GM10847 (cell line): ENCODE results near the gene EEF1AKMT1.

Experiments
- POLR2A ChIP-seq: IDR thresholded peaks from 2 replicates; pipeline ENCODE4 v1.6.1; 2011; ENCODE audit not compliant: insufficient read length; ENCODE audit errors: extremely low read depth

EEF1AKMT1 gene

GRCh38 chr13:20789665-20790064 is 15.9 kb upstream of the EEF1AKMT1 start:
- no peak for TF ChIP-seq POLR2A

GRCh38 chr13:20788312-20788711 is 14.6 kb upstream of the EEF1AKMT1 start:
- no peak for TF ChIP-seq POLR2A

GRCh38 chr13:20787180-20787579 is 13.4 kb upstream of the EEF1AKMT1 start:
- no peak for TF ChIP-seq POLR2A

GRCh38 chr13:20782116-20782708 is 8.5 kb upstream of the EEF1AKMT1 start:
- TF ChIP-seq POLR2A, result no peak

- TF ChIP-seq POLR2A, result no peak
Observed at GRCh38 chr13:20780317-20780716, 6.6 kb upstream of the EEF1AKMT1 start.

GRCh38 chr13:20779405-20779804 is 5.6 kb upstream of the EEF1AKMT1 start:
- TF ChIP-seq POLR2A, result no peak

- no peak for TF ChIP-seq POLR2A
Observed at GRCh38 chr13:20778311-20778710, 4.5 kb upstream of the EEF1AKMT1 start.

- no peak for TF ChIP-seq POLR2A
Observed at GRCh38 chr13:20776751-20777150, 3.0 kb upstream of the EEF1AKMT1 start.

GRCh38 chr13:20775961-20776360 is 2.2 kb upstream of the EEF1AKMT1 start:
- no peak for TF ChIP-seq POLR2A

- TF ChIP-seq POLR2A, result no peak
Observed at GRCh38 chr13:20774746-20775145, 985 bp upstream of the EEF1AKMT1 start.

- TF ChIP-seq POLR2A, result no peak
Observed at GRCh38 chr13:20772401-20773131, 1.2 kb downstream of the EEF1AKMT1 start.

- no peak for TF ChIP-seq POLR2A
Observed at GRCh38 chr13:20769834-20770233, 3.9 kb downstream of the EEF1AKMT1 start.

- TF ChIP-seq POLR2A, result no peak
Observed at GRCh38 chr13:20769091-20769490, 4.7 kb downstream of the EEF1AKMT1 start.

- no peak for TF ChIP-seq POLR2A
Observed at GRCh38 chr13:20767309-20767943, 6.3 kb downstream of the EEF1AKMT1 start.

- TF ChIP-seq POLR2A, result no peak
Observed at GRCh38 chr13:20760872-20761271, 12.9 kb downstream of the EEF1AKMT1 start.

GRCh38 chr13:20754009-20754408 is 19.8 kb downstream of the EEF1AKMT1 start:
- no peak for TF ChIP-seq POLR2A

GRCh38 chr13:20749377-20749776 is 24.4 kb downstream of the EEF1AKMT1 start:
- no peak for TF ChIP-seq POLR2A

- no peak for TF ChIP-seq POLR2A
Observed at GRCh38 chr13:20740021-20740420, 33.7 kb downstream of the EEF1AKMT1 start.
